Bronchial epithelial cell (primary cell): ENCODE data around the gene LIN54. TPM values are rescaled to one million over a fixed set of nuclear protein-coding genes. Genes with fewer than 3 reads are reported as not detected.

Source experiments
- DNase-seq: peaks from one replicate; pipeline ENCODE4 v3.0.0-alpha.2; 2010; ENCODE audit warnings: low read depth
- FAIRE-seq: peaks from 2 replicates; lab custom pipeline; 2011; peaks lifted over from hg19 to GRCh38; lab: Jason Lieb, UNC
- H3K27me3 ChIP-seq: 2 replicates; pipeline ENCODE4 v1.5.1; 2011; ENCODE audit warnings: low read length; ENCODE audit not compliant: control insufficient read depth, insufficient read depth
- H3K36me3 ChIP-seq: 2 replicates; pipeline ENCODE4 v1.5.1; 2011; ENCODE audit warnings: low read length; ENCODE audit not compliant: control insufficient read depth, insufficient read depth
- H3K4me3 ChIP-seq: 2 replicates; pipeline ENCODE4 v1.5.1; 2011; ENCODE audit warnings: mild to moderate bottlenecking, low read depth, low read length, control low read depth
- CTCF ChIP-seq: IDR thresholded peaks from 2 replicates; pipeline ENCODE4 v1.5.1; 2011; ENCODE audit warnings: mild to moderate bottlenecking, moderate library complexity, low read length, control low read depth, inconsistent platforms; ENCODE audit not compliant: insufficient read depth, severe bottlenecking
- total RNA-seq: library from RNA; depleted of rRNA; stranded (reverse); fragments of >200 nt; gene quantifications from 2 replicates; pipeline ENCODE4 v1.2.1, GENCODE V29; 2014

Gene LIN54
- total RNA-seq, 1 donor from 2014 or later = 6.6 TPM

GRCh38 chr4:82969414-82969813, 41.2 kb downstream of the LIN54 start:
- H3K4me3 ChIP-seq = no peak overlapping the region
- FAIRE-seq (no peak), DNase-seq (no peak)
- no peaks in the 10 kb centered on the region for H3K27me3 ChIP-seq
- TF ChIP-seq CTCF = no peak
- no peaks in the 10 kb centered on the region for H3K36me3 ChIP-seq

GRCh38 chr4:82968972-82969371, 41.7 kb downstream of the LIN54 start:
- no peak for FAIRE-seq
- no peak for DNase-seq
- no peak for TF ChIP-seq CTCF
- H3K4me3 ChIP-seq = no peak overlapping the region
- no peaks in the 10 kb centered on the region for H3K27me3 ChIP-seq
- H3K36me3 ChIP-seq = no peaks in the 10 kb centered on the region

GRCh38 chr4:82965763-82966162, 44.9 kb downstream of the LIN54 start:
- no peak for FAIRE-seq
- no peak for DNase-seq
- no peaks in the 10 kb centered on the region for H3K27me3 ChIP-seq
- TF ChIP-seq CTCF = no peak
- H3K4me3 ChIP-seq = no peak overlapping the region
- H3K36me3 ChIP-seq = no peaks in the 10 kb centered on the region

GRCh38 chr4:82957045-82957444, 53.6 kb downstream of the LIN54 start:
- DNase-seq = peak; percentile 52
- TF ChIP-seq CTCF = no peak
- no peak overlapping the region for H3K4me3 ChIP-seq
- FAIRE-seq = no peak
- H3K27me3 ChIP-seq = no peaks in the 10 kb centered on the region
- H3K36me3 ChIP-seq = no peaks in the 10 kb centered on the region

GRCh38 chr4:82954212-82954611, 56.4 kb downstream of the LIN54 start:
- H3K27me3 ChIP-seq = no peaks in the 10 kb centered on the region
- FAIRE-seq = no peak

More at GRCh38 chr4:82954212-82954611, 56.4 kb downstream of the LIN54 start:
- Histone ChIP-seq H3K36me3 (no peaks in the 10 kb centered on the region), H3K4me3 (no peak overlapping the region)
- no peak for TF ChIP-seq CTCF
- DNase-seq = no peak
